Measurements from ENCODE around the gene TANC1.

TANC1 gene

GRCh38 chr2:159165048-159165447 lies 196.6 kb downstream of the TANC1 start:
- no peaks in the 10 kb centered on the region for H3K9me2 ChIP-seq (replicated peaks; ENCODE audit: low read depth, low read length)

GRCh38 chr2:159168707-159169106 lies 200.3 kb downstream of the TANC1 start:
- Histone ChIP-seq H3K9me3 (ENCODE audit: insufficient read depth, low read depth, low read length) (no peaks in the 10 kb centered on the region), H3F3A (ENCODE audit: low read depth) (no peaks in the 10 kb centered on the region), H2AFZ (ENCODE audit: low read length) (no peak overlapping the region), H3K27me3 (ENCODE audit: insufficient read depth, low read length, poor library complexity, severe bottlenecking) (no peaks in the 10 kb centered on the region), H3K9ac (ENCODE audit: low read depth, low read length, poor library complexity, severe bottlenecking) (no peak overlapping the region), H3K9me2 (replicated peaks; ENCODE audit: low read depth, low read length) (no peaks in the 10 kb centered on the region), H3K4me3 (ENCODE audit: low read length, poor library complexity, severe bottlenecking) (no peak overlapping the region), H4K20me1 (ENCODE audit: insufficient read depth, low read length, poor library complexity, severe bottlenecking) (no peaks in the 10 kb centered on the region), H3K4me1 (ENCODE audit: insufficient read depth, low read length, poor library complexity, severe bottlenecking) (peaks cover 30% of the 10 kb centered on the region), H3K4me2 (ENCODE audit: low read depth, low read length, poor library complexity, severe bottlenecking) (no peak overlapping the region), H3K36me3 (ENCODE audit: insufficient read depth, low read length) (no peaks in the 10 kb centered on the region), H3K79me2 (ENCODE audit: insufficient read depth, low read length) (no peaks in the 10 kb centered on the region)
- peak; percentile 42 for TF ChIP-seq CTCF (conservative IDR thresholded peaks at IDR 0.05; ENCODE audit: low read length)
- no peak for TF ChIP-seq EZH2phosphoT487 (IDR thresholded peaks at IDR 0.05; ENCODE audit: borderline replicate concordance)

More at GRCh38 chr2:159165048-159165447, 196.6 kb downstream of the TANC1 start:
- Histone ChIP-seq H3K4me2 (ENCODE audit: low read depth, low read length, poor library complexity, severe bottlenecking) (peak overlapping the region; percentile 65), H3K4me1 (ENCODE audit: insufficient read depth, low read length, poor library complexity, severe bottlenecking) (peaks cover 57% of the 10 kb centered on the region), H3K36me3 (ENCODE audit: insufficient read depth, low read length) (no peaks in the 10 kb centered on the region), H2AFZ (ENCODE audit: low read length) (no peak overlapping the region), H3F3A (ENCODE audit: low read depth) (no peaks in the 10 kb centered on the region), H4K20me1 (ENCODE audit: insufficient read depth, low read length, poor library complexity, severe bottlenecking) (no peaks in the 10 kb centered on the region), H3K9ac (ENCODE audit: low read depth, low read length, poor library complexity, severe bottlenecking) (peak overlapping the region; percentile 57), H3K79me2 (ENCODE audit: insufficient read depth, low read length) (no peaks in the 10 kb centered on the region), H3K4me3 (ENCODE audit: low read length, poor library complexity, severe bottlenecking) (no peak overlapping the region), H3K27me3 (ENCODE audit: insufficient read depth, low read length, poor library complexity, severe bottlenecking) (no peaks in the 10 kb centered on the region), H3K9me3 (ENCODE audit: insufficient read depth, low read depth, low read length) (no peaks in the 10 kb centered on the region)
- no peak for TF ChIP-seq CTCF (conservative IDR thresholded peaks at IDR 0.05; ENCODE audit: low read length)
- TF ChIP-seq EZH2phosphoT487 (IDR thresholded peaks at IDR 0.05; ENCODE audit: borderline replicate concordance): no peak

- Histone ChIP-seq H3K4me3 (ENCODE audit: low read length, poor library complexity, severe bottlenecking) (no peak overlapping the region), H3K9ac (ENCODE audit: low read depth, low read length, poor library complexity, severe bottlenecking) (no peak overlapping the region), H3K9me3 (ENCODE audit: insufficient read depth, low read depth, low read length) (no peaks in the 10 kb centered on the region), H4K20me1 (ENCODE audit: insufficient read depth, low read length, poor library complexity, severe bottlenecking) (no peaks in the 10 kb centered on the region), H2AFZ (ENCODE audit: low read length) (no peak overlapping the region), H3K27me3 (ENCODE audit: insufficient read depth, low read length, poor library complexity, severe bottlenecking) (no peaks in the 10 kb centered on the region), H3F3A (ENCODE audit: low read depth) (no peaks in the 10 kb centered on the region), H3K79me2 (ENCODE audit: insufficient read depth, low read length) (no peaks in the 10 kb centered on the region), H3K4me1 (ENCODE audit: insufficient read depth, low read length, poor library complexity, severe bottlenecking) (peaks cover 25% of the 10 kb centered on the region), H3K4me2 (ENCODE audit: low read depth, low read length, poor library complexity, severe bottlenecking) (no peak overlapping the region), H3K36me3 (ENCODE audit: insufficient read depth, low read length) (no peaks in the 10 kb centered on the region), H3K9me2 (replicated peaks; ENCODE audit: low read depth, low read length) (no peaks in the 10 kb centered on the region)
- TF ChIP-seq CTCF (conservative IDR thresholded peaks at IDR 0.05; ENCODE audit: low read length): no peak
- TF ChIP-seq EZH2phosphoT487 (IDR thresholded peaks at IDR 0.05; ENCODE audit: borderline replicate concordance): no peak
Measured at GRCh38 chr2:159169187-159169586, 200.7 kb downstream of the TANC1 start.
